A673 (cell line): ENCODE measurements around the gene EPB41L4A. TPM values are rescaled to one million over a fixed set of nuclear protein-coding genes. Genes with fewer than 3 reads are reported as not detected.

Experiments
- BruUV-seq: library from RNA; stranded (reverse); fragments of 400-500 nt; replicated peaks from 2 replicates; lab custom pipeline; 2021; lab: Mats Ljungman, UMichigan
- CTCF ChIA-PET: fragments of 300-600 bp; sonication (Branson Sonifier 250); formaldehyde crosslinking; loops from one replicate; lab custom pipeline; 2022; ENCODE audit warnings: antibody characterized with exemption; lab: Charles Lee
- POLR2A ChIA-PET: fragments of 300-600 bp; sonication (Branson Sonifier 250); formaldehyde crosslinking; loops from one replicate; lab custom pipeline; 2022; ENCODE audit warnings: antibody characterized with exemption; ENCODE audit not compliant: low non-redundant PET; lab: Charles Lee
- DNase-seq: peaks from one replicate; pipeline ENCODE4 v3.0.0-alpha.2; 2015; ENCODE audit warnings: low spot score
- H3K27ac ChIP-seq: fragments of 200-600 bp; sonication (generic); 2 replicates; pipeline ENCODE4 v1.5.1; 2016; ENCODE audit warnings: mixed run types, low read depth, mild to moderate bottlenecking, mixed read lengths, antibody characterized with exemption, low read length; ENCODE audit not compliant: poor library complexity, severe bottlenecking
- H3K27me3 ChIP-seq: fragments of 200-600 bp; sonication (generic); replicated peaks from 2 replicates; pipeline ENCODE4 v1.6.1; 2017; ENCODE audit warnings: mixed run types, low read depth, mild to moderate bottlenecking, mixed read lengths, antibody characterized with exemption, low read length; ENCODE audit not compliant: insufficient read depth, poor library complexity
- H3K36me3 ChIP-seq: fragments of 200-600 bp; sonication (generic); 2 replicates; pipeline ENCODE4 v1.6.1; 2016; ENCODE audit warnings: mixed run types, mild to moderate bottlenecking, mixed read lengths, antibody characterized with exemption, low read length; ENCODE audit not compliant: insufficient read depth, poor library complexity, severe bottlenecking
- H3K4me1 ChIP-seq: fragments of 200-600 bp; sonication (generic); 2 replicates; pipeline ENCODE4 v1.6.1; 2017; ENCODE audit warnings: mixed run types, mild to moderate bottlenecking, mixed read lengths, antibody characterized with exemption, low read length; ENCODE audit not compliant: insufficient read depth, poor library complexity, severe bottlenecking
- H3K4me3 ChIP-seq: fragments of 200-600 bp; sonication (generic); 2 replicates; pipeline ENCODE4 v1.5.1; 2016; ENCODE audit warnings: low read depth, mixed run types, mild to moderate bottlenecking, mixed read lengths, low read length; ENCODE audit not compliant: poor library complexity, severe bottlenecking
- H3K9me3 ChIP-seq: fragments of 200-600 bp; sonication (generic); 2 replicates; pipeline ENCODE4 v1.6.1; 2016; ENCODE audit warnings: mixed run types, low read depth, mild to moderate bottlenecking, mixed read lengths, antibody characterized with exemption, low read length; ENCODE audit not compliant: poor library complexity, severe bottlenecking
- EZH2 ChIP-seq: fragments of 200-600 bp; sonication (generic); IDR thresholded peaks from 2 replicates; pipeline ENCODE4 v1.6.1; 2017; ENCODE audit warnings: borderline replicate concordance, low read depth, mild to moderate bottlenecking, mixed read lengths, antibody characterized with exemption, low read length; ENCODE audit not compliant: poor library complexity, severe bottlenecking
- intact Hi-C: fragments of 100-400 bp; cut with micrococcal nuclease; formaldehyde crosslinking; loops from one replicate; pipeline ENCODE4 v1.10.0; 2022; ENCODE audit not compliant: unreplicated experiment
- total RNA-seq: library from RNA; stranded (reverse); gene quantifications from 2 replicates; pipeline ENCODE4 v1.2.3, GENCODE V29; 2021
- TF ChIP-seq, protein P1 (sequence below): fragments of 300-800, 200-600 bp; sonication (generic); conservative IDR thresholded peaks from 2 replicates; pipeline ENCODE4 v1.5.1; 2017; ENCODE audit warnings: low read depth, mild to moderate bottlenecking, antibody characterized with exemption, low read length, moderate library complexity, mixed read lengths

Gene EPB41L4A
- total RNA-seq, 1 experiment from 2014 or later: not detected

DNA sequence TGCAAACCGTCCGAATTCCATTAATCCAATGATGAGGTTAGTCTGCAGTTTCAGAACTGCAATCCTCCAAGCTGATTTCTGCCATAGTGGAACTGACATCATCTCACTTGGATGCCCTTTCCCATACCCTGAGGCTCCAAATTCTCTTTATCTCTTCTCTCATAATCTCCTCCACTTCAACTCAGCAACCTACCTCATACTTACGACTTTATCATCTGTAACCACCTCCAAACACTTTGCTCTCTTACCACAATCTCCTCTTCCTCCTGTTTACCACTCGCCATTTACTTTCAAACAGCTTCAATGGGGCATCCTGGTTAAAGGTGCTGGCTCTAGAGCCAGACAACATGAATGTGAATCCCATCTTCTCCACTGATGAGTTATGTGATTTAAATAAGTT is 223.2 kb downstream of the EPB41L4A start:
- ChIA-PET POLR2A (no interaction called here), CTCF (no interaction called here)
- no TSS peak for BruUV-seq
- Histone ChIP-seq H3K9me3 (no peaks in the 10 kb centered on the region), H3K4me3 (no peak overlapping the region), H3K27me3 (peaks cover 75% of the 10 kb centered on the region), H3K36me3 (no peaks in the 10 kb centered on the region), H3K4me1 (no peaks in the 10 kb centered on the region), H3K27ac (no peak overlapping the region)
- intact Hi-C loops: no loop called here
- DNase-seq: no peak
- TF ChIP-seq, protein P1, sequence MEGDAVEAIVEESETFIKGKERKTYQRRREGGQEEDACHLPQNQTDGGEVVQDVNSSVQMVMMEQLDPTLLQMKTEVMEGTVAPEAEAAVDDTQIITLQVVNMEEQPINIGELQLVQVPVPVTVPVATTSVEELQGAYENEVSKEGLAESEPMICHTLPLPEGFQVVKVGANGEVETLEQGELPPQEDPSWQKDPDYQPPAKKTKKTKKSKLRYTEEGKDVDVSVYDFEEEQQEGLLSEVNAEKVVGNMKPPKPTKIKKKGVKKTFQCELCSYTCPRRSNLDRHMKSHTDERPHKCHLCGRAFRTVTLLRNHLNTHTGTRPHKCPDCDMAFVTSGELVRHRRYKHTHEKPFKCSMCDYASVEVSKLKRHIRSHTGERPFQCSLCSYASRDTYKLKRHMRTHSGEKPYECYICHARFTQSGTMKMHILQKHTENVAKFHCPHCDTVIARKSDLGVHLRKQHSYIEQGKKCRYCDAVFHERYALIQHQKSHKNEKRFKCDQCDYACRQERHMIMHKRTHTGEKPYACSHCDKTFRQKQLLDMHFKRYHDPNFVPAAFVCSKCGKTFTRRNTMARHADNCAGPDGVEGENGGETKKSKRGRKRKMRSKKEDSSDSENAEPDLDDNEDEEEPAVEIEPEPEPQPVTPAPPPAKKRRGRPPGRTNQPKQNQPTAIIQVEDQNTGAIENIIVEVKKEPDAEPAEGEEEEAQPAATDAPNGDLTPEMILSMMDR: no peak
- TF ChIP-seq EZH2: no peak

DNA sequence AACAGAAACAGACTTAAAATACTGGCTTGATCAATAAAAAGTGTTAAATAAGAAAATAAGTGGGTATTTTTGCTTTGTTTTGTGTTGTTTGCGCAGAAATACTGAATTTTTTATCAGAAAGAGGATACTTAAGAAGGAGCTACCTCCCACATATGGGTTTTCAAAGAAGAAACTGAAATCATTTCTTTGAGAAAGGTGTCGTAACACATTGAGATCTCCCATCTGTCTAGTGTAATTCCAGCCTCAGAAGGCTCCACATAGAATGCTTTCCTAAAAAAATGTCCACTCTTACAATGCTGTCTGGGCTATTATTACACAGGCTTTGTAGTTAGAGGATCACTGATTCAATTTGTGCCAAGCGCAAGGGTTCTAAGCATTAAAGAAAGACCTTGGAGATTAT is 226.2 kb downstream of the EPB41L4A start:
- intact Hi-C loops: no loop called here
- H3K36me3 ChIP-seq: no peaks in the 10 kb centered on the region
- peaks cover 82% of the 10 kb centered on the region for H3K27me3 ChIP-seq
- no peaks in the 10 kb centered on the region for H3K4me1 ChIP-seq
- CTCF ChIA-PET: no interaction called here
- H3K4me3 ChIP-seq: no peak overlapping the region
- H3K27ac ChIP-seq: no peak overlapping the region
- BruUV-seq: no TSS peak
- TF ChIP-seq EZH2: no peak
- TF ChIP-seq, protein P1: no peak
- DNase-seq: no peak
- H3K9me3 ChIP-seq: no peaks in the 10 kb centered on the region
- POLR2A ChIA-PET: no interaction called here

DNA sequence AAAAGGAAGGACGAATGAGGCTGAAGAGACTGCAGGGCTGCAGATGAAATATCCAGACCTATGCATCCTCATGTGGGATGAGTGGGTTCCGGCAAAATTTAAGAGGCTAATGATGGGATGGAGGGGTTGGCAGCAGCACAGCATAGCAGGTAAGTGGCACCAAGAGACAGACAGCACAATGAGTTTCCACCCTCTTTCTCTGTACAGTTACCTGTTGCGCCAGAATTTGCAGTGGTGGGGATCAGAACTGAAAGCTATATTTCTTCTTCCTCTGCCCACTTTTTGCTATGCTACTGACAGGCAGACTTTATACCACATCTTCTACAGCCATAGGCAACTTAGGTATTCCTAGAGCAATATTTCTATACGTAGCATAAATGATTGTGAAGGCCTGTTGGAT is 227.0 kb downstream of the EPB41L4A start:
- TF ChIP-seq, protein P1: no peak
- no peak for TF ChIP-seq EZH2
- Histone ChIP-seq H3K27me3 (peaks cover 82% of the 10 kb centered on the region), H3K4me1 (no peaks in the 10 kb centered on the region), H3K27ac (no peak overlapping the region), H3K36me3 (no peaks in the 10 kb centered on the region), H3K9me3 (no peaks in the 10 kb centered on the region), H3K4me3 (no peak overlapping the region)
- DNase-seq: no peak
- CTCF ChIA-PET: no interaction called here
- intact Hi-C loops: no loop called here
- no TSS peak for BruUV-seq
- POLR2A ChIA-PET: no interaction called here
